Smooth muscle cell (in vitro differentiated cells): ENCODE results near the gene HSP90B1. TPM values are rescaled to one million over a fixed set of nuclear protein-coding genes. Genes with fewer than 3 reads are reported as not detected.

Experiments used
- DNase-seq: peaks from one replicate; lab custom pipeline; 2025; ENCODE audit not compliant: unreplicated experiment; lab: John Stamatoyannopoulos, UW
- H2AFZ ChIP-seq: fragments of 200-600 bp; sonication (generic); 2 replicates; pipeline ENCODE4 v1.6.0; 2016; ENCODE audit warnings: antibody characterized with exemption, low read depth, mild to moderate bottlenecking
- H3F3A ChIP-seq: fragments of 200-600 bp; sonication (generic); 2 replicates; pipeline ENCODE4 v1.6.0; 2017; ENCODE audit warnings: antibody characterized with exemption, low read depth
- H3K27ac ChIP-seq: fragments of 200-600 bp; sonication (generic); 2 replicates; pipeline ENCODE4 v1.5.1; 2016; ENCODE audit warnings: low read depth, mild to moderate bottlenecking
- H3K27me3 ChIP-seq: fragments of 200-600 bp; sonication (generic); 2 replicates; pipeline ENCODE4 v1.6.1; 2016; ENCODE audit warnings: low read depth, mild to moderate bottlenecking
- H3K36me3 ChIP-seq: fragments of 200-600 bp; sonication (generic); 2 replicates; pipeline ENCODE4 v1.5.1; 2016; ENCODE audit warnings: low read depth
- H3K4me1 ChIP-seq: fragments of 200-600 bp; sonication (generic); 2 replicates; pipeline ENCODE4 v1.5.1; 2016; ENCODE audit warnings: low read depth
- H3K4me2 ChIP-seq: fragments of 200-600 bp; sonication (generic); 2 replicates; pipeline ENCODE4 v1.6.0; 2016; ENCODE audit warnings: mild to moderate bottlenecking
- H3K4me3 ChIP-seq: fragments of 200-600 bp; sonication (generic); 2 replicates; pipeline ENCODE4 v1.5.1; 2016; ENCODE audit warnings: mild to moderate bottlenecking
- H3K79me2 ChIP-seq: fragments of 200-600 bp; sonication (generic); 2 replicates; pipeline ENCODE4 v1.6.0; 2016; ENCODE audit warnings: low read depth, mild to moderate bottlenecking
- H3K9ac ChIP-seq: fragments of 200-600 bp; sonication (generic); 2 replicates; pipeline ENCODE4 v1.6.0; 2016; ENCODE audit warnings: low read depth
- H3K9me3 ChIP-seq: fragments of 200-600 bp; sonication (generic); replicated peaks from 2 replicates; pipeline ENCODE4 v1.5.1; 2016; ENCODE audit warnings: low read depth
- H4K20me1 ChIP-seq: fragments of 200-600 bp; sonication (generic); 2 replicates; pipeline ENCODE4 v1.6.0; 2016; ENCODE audit warnings: low read depth
- CTCF ChIP-seq: fragments of 200-600 bp; sonication (generic); IDR thresholded peaks from 2 replicates; pipeline ENCODE4 v1.5.1; 2017; ENCODE audit warnings: borderline replicate concordance, mild to moderate bottlenecking, antibody characterized with exemption; ENCODE audit not compliant: insufficient read depth, poor library complexity, severe bottlenecking
- WGBS: methylation state at CpG from one replicate; pipeline ENCODE4 v1.1.7; 2016; ENCODE audit warnings: low lambda C conversion rate; 5-methylcytosine and 5-hydroxymethylcytosine counted together
- polyA plus RNA-seq: library from polyadenylated mRNA; unstranded; fragments of >200 nt; fragmentation: Nextera tagmentation; extraction: Ambion mirVana; gene quantifications from 2 replicates; pipeline ENCODE4 v1.2.1, GENCODE V29; 2016
- total RNA-seq: library from RNA; depleted of rRNA; stranded (reverse); fragments of >200 nt; gene quantifications from 2 replicates; pipeline ENCODE4 v1.2.3, GENCODE V29; 2014

Gene HSP90B1
- total and polyA plus RNA-seq, 2 experiments from 2014 or later = 908 to 1,047 TPM

GRCh38 chr12:103924761-103925641 is 5.2 kb upstream of the HSP90B1 start:
- H4K20me1 ChIP-seq = no peaks in the 10 kb centered on the region
- no peak overlapping the region for H3K4me3 ChIP-seq
- no peak overlapping the region for H3K4me2 ChIP-seq
- peak overlapping the region; percentile 41 for H3K27ac ChIP-seq
- no peak for TF ChIP-seq CTCF
- peaks cover 7% of the 10 kb centered on the region for H3K4me1 ChIP-seq
- H3F3A ChIP-seq = no peaks in the 10 kb centered on the region
- H3K9ac ChIP-seq = no peak overlapping the region
- H3K9me3 ChIP-seq = no peaks in the 10 kb centered on the region
- H3K36me3 ChIP-seq = no peaks in the 10 kb centered on the region
- H3K79me2 ChIP-seq = no peaks in the 10 kb centered on the region
- WGBS = 80% methylated on average over 9 of the region's 9 CpGs
- no peak for DNase-seq
- H3K27me3 ChIP-seq = no peaks in the 10 kb centered on the region
- no peak overlapping the region for H2AFZ ChIP-seq

GRCh38 chr12:103928682-103929045 is 1.5 kb upstream of the HSP90B1 start:
- Histone ChIP-seq H2AFZ (peak overlapping the region; percentile 93), H3K79me2 (peaks cover 34% of the 10 kb centered on the region), H3K36me3 (peaks cover 10% of the 10 kb centered on the region), H3K4me1 (peaks cover 32% of the 10 kb centered on the region), H3K27ac (peak overlapping the region; percentile 90), H3K9me3 (no peaks in the 10 kb centered on the region), H3F3A (no peaks in the 10 kb centered on the region), H3K4me2 (peak overlapping the region; percentile 91), H3K4me3 (peak overlapping the region; percentile 65), H3K9ac (peak overlapping the region; percentile 90), H3K27me3 (no peaks in the 10 kb centered on the region), H4K20me1 (peaks cover 30% of the 10 kb centered on the region)
- 33% methylated on average over 12 of the region's 12 CpGs for WGBS
- no peak for DNase-seq
- no peak for TF ChIP-seq CTCF

GRCh38 chr12:103929046-103929783 is 995 bp upstream of the HSP90B1 start:
- TF ChIP-seq CTCF = no peak
- H3F3A ChIP-seq = peaks cover 4% of the 10 kb centered on the region
- H3K36me3 ChIP-seq = peaks cover 15% of the 10 kb centered on the region
- peaks cover 36% of the 10 kb centered on the region for H4K20me1 ChIP-seq
- H3K9ac ChIP-seq = peak overlapping the region; percentile 90
- H3K9me3 ChIP-seq = no peaks in the 10 kb centered on the region
- no peak for DNase-seq
- peak overlapping the region; percentile 93 for H2AFZ ChIP-seq
- peak overlapping the region; percentile 90 for H3K27ac ChIP-seq
- 1% methylated on average over 37 of the region's 37 CpGs for WGBS
- no peaks in the 10 kb centered on the region for H3K27me3 ChIP-seq
- H3K4me3 ChIP-seq = peak overlapping the region; percentile 65
- peak overlapping the region; percentile 91 for H3K4me2 ChIP-seq
- H3K79me2 ChIP-seq = peaks cover 39% of the 10 kb centered on the region
- peaks cover 33% of the 10 kb centered on the region for H3K4me1 ChIP-seq
